ENCODE results near the gene GSN.

GRCh38 chr9:121326901-121327613, 59.1 kb downstream of the GSN start:
- TF ChIP-seq TCF12 (IDR thresholded peaks at IDR 0.05; ENCODE audit: low read depth, low read length) (no peak), EED (IDR thresholded peaks at IDR 0.05; ENCODE audit: low read depth) (no peak), CTCF (IDR thresholded peaks at IDR 0.05 in 2 of 3, conservative IDR thresholded peaks at IDR 0.05 in 1 of 3; ENCODE audit: control insufficient read depth in 2 of 3, extremely low read depth in 1 of 3, insufficient read depth in 1 of 3, low read depth in 3 of 3, low read length in 3 of 3) (no peak), ZNF274 (IDR thresholded peaks at IDR 0.05; ENCODE audit: insufficient read depth, insufficient read length) (no peak), POLR2A (IDR thresholded peaks at IDR 0.05; ENCODE audit: low read depth, low read length) (no peak), TBL1XR1 (IDR thresholded peaks at IDR 0.05; ENCODE audit: low read depth, low read length) (no peak), POLR2AphosphoS5 (IDR thresholded peaks at IDR 0.05; ENCODE audit: low read length) (no peak)
